ENCODE measurements around the gene FYN. TPM values are rescaled to one million over a fixed set of nuclear protein-coding genes. Genes with fewer than 3 reads are reported as not detected.

FYN gene
- total and polyA plus RNA-seq, 2 of the 13 experiments (the other 11 are each of a cell fraction or from before 2014, with no cell fraction given), result 15.5 to 24.6 TPM

DNA sequence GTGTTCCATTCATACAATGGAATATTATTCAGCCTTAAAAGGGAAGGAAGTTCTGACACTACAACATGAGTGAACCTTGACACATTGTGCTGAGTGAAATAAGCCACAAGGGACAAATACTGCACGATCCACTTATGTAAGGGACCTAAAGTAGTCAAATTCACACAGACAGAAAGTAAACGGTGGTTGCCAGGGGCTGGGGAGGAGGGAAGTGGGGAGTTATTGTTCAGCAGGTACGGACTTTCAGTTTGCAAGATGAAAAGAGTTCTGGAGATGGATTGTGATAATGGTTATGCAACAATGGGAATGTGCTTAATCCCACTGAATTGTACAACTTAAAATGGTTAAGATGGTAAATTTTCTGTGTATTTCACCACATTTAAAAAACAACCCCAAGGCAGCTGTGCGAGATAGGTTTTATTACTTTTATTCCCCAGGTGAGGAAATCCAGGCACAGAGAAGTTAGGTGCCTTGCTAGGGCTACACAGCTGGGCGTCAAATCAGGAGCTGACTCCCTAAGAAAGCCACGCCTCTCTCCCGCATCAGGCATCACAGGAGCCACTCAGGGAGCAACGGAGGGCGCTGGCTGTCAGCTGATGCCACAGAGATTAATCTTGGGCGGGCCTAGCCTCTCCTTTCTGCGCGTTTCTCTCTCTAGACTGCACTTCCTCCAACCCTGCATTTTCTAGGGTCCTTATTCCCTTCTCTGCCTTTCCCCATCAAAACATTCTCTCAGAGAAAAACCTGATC is 258.2 kb downstream of the FYN start (continued):
- TF ChIP-seq, protein P1, sequence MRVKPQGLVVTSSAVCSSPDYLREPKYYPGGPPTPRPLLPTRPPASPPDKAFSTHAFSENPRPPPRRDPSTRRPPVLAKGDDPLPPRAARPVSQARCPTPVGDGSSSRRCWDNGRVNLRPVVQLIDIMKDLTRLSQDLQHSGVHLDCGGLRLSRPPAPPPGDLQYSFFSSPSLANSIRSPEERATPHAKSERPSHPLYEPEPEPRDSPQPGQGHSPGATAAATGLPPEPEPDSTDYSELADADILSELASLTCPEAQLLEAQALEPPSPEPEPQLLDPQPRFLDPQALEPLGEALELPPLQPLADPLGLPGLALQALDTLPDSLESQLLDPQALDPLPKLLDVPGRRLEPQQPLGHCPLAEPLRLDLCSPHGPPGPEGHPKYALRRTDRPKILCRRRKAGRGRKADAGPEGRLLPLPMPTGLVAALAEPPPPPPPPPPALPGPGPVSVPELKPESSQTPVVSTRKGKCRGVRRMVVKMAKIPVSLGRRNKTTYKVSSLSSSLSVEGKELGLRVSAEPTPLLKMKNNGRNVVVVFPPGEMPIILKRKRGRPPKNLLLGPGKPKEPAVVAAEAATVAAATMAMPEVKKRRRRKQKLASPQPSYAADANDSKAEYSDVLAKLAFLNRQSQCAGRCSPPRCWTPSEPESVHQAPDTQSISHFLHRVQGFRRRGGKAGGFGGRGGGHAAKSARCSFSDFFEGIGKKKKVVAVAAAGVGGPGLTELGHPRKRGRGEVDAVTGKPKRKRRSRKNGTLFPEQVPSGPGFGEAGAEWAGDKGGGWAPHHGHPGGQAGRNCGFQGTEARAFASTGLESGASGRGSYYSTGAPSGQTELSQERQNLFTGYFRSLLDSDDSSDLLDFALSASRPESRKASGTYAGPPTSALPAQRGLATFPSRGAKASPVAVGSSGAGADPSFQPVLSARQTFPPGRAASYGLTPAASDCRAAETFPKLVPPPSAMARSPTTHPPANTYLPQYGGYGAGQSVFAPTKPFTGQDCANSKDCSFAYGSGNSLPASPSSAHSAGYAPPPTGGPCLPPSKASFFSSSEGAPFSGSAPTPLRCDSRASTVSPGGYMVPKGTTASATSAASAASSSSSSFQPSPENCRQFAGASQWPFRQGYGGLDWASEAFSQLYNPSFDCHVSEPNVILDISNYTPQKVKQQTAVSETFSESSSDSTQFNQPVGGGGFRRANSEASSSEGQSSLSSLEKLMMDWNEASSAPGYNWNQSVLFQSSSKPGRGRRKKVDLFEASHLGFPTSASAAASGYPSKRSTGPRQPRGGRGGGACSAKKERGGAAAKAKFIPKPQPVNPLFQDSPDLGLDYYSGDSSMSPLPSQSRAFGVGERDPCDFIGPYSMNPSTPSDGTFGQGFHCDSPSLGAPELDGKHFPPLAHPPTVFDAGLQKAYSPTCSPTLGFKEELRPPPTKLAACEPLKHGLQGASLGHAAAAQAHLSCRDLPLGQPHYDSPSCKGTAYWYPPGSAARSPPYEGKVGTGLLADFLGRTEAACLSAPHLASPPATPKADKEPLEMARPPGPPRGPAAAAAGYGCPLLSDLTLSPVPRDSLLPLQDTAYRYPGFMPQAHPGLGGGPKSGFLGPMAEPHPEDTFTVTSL (CRISPR knock-in tag; IDR thresholded peaks at IDR 0.05; ENCODE audit: borderline replicate concordance), result no peak
- TF ChIP-seq ZSCAN25 (CRISPR knock-in tag; IDR thresholded peaks at IDR 0.05), result 0 out of 2 replicates have a peak, but pooled peaks have one; percentile 47
- TF ChIP-seq, protein P2, sequence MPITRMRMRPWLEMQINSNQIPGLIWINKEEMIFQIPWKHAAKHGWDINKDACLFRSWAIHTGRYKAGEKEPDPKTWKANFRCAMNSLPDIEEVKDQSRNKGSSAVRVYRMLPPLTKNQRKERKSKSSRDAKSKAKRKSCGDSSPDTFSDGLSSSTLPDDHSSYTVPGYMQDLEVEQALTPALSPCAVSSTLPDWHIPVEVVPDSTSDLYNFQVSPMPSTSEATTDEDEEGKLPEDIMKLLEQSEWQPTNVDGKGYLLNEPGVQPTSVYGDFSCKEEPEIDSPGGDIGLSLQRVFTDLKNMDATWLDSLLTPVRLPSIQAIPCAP (CRISPR knock-in tag; IDR thresholded peaks at IDR 0.05; ENCODE audit: low read depth), result no peak
- no peak for TF ChIP-seq ZNF777 (CRISPR knock-in tag; IDR thresholded peaks at IDR 0.05)
- TF ChIP-seq SMYD3 (CRISPR knock-in tag; IDR thresholded peaks at IDR 0.05), result peak; percentile 63; the same call in 1 of the 2 replicates
- TF ChIP-seq, protein P3, sequence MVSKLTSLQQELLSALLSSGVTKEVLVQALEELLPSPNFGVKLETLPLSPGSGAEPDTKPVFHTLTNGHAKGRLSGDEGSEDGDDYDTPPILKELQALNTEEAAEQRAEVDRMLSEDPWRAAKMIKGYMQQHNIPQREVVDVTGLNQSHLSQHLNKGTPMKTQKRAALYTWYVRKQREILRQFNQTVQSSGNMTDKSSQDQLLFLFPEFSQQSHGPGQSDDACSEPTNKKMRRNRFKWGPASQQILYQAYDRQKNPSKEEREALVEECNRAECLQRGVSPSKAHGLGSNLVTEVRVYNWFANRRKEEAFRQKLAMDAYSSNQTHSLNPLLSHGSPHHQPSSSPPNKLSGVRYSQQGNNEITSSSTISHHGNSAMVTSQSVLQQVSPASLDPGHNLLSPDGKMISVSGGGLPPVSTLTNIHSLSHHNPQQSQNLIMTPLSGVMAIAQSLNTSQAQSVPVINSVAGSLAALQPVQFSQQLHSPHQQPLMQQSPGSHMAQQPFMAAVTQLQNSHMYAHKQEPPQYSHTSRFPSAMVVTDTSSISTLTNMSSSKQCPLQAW (CRISPR knock-in tag; IDR thresholded peaks at IDR 0.05), result 0 out of 2 replicates have a peak, but pooled peaks have one; percentile 25
- TF ChIP-seq TBP (CRISPR knock-in tag; IDR thresholded peaks at IDR 0.05), result no peak
- TF ChIP-seq, protein P4, sequence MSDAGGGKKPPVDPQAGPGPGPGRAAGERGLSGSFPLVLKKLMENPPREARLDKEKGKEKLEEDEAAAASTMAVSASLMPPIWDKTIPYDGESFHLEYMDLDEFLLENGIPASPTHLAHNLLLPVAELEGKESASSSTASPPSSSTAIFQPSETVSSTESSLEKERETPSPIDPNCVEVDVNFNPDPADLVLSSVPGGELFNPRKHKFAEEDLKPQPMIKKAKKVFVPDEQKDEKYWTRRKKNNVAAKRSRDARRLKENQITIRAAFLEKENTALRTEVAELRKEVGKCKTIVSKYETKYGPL (CRISPR knock-in tag; IDR thresholded peaks at IDR 0.05), result peak; percentile 93
- TF ChIP-seq, protein P5, sequence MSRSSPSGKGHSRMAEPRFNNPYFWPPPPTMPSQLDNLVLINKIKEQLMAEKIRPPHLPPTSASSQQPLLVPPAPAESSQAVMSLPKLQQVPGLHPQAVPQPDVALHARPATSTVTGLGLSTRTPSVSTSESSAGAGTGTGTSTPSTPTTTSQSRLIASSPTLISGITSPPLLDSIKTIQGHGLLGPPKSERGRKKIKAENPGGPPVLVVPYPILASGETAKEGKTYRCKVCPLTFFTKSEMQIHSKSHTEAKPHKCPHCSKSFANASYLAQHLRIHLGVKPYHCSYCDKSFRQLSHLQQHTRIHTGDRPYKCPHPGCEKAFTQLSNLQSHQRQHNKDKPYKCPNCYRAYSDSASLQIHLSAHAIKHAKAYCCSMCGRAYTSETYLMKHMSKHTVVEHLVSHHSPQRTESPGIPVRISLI (CRISPR knock-in tag; IDR thresholded peaks at IDR 0.05; ENCODE audit: borderline replicate concordance), result no peak
- no peak for TF ChIP-seq ZBTB7A (CRISPR knock-in tag; IDR thresholded peaks at IDR 0.05)
- no peak for TF ChIP-seq SOX13 (IDR thresholded peaks at IDR 0.05)
- peak in 1 of 2 experiments; percentile 80; a peak in 2 of 4 replicates for TF ChIP-seq SOX13 (CRISPR knock-in tag; conservative IDR thresholded peaks at IDR 0.05 in 1 of 2, IDR thresholded peaks at IDR 0.05 in 1 of 2)
- no peak for TF ChIP-seq GTF2F1 (IDR thresholded peaks at IDR 0.05; ENCODE audit: low read length)
- TF ChIP-seq MTA1 (CRISPR knock-in tag; IDR thresholded peaks at IDR 0.05; ENCODE audit: borderline replicate concordance), result no peak
- 0 out of 2 replicates have a peak, but pooled peaks have one; percentile 70 for TF ChIP-seq ARID2 (CRISPR knock-in tag; IDR thresholded peaks at IDR 0.05; ENCODE audit: borderline replicate concordance)
- TF ChIP-seq, protein P6, sequence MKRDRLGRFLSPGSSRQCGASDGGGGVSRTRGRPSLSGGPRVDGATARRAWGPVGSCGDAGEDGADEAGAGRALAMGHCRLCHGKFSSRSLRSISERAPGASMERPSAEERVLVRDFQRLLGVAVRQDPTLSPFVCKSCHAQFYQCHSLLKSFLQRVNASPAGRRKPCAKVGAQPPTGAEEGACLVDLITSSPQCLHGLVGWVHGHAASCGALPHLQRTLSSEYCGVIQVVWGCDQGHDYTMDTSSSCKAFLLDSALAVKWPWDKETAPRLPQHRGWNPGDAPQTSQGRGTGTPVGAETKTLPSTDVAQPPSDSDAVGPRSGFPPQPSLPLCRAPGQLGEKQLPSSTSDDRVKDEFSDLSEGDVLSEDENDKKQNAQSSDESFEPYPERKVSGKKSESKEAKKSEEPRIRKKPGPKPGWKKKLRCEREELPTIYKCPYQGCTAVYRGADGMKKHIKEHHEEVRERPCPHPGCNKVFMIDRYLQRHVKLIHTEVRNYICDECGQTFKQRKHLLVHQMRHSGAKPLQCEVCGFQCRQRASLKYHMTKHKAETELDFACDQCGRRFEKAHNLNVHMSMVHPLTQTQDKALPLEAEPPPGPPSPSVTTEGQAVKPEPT (CRISPR knock-in tag; IDR thresholded peaks at IDR 0.05; ENCODE audit: low read depth), result no peak

Data from HepG2 (cell line).